Mesenteric fat pad (tissue), 1 donor: ENCODE data around the gene PSENEN. TPM values are rescaled to one million over a fixed set of nuclear protein-coding genes. Genes with fewer than 3 reads are reported as not detected.
"Not testable (repeated sequence)": the region's sequence is repeated elsewhere in the genome, so short reads cannot be mapped to it uniquely, and the experiment has no call there.

Experiments used
- DNase-seq: peaks from one replicate; pipeline ENCODE4 v3.0.0-alpha.2; 2020; ENCODE audit warnings: low spot score
- total RNA-seq: library from RNA; stranded (reverse); fragmentation: NEBNext Ultra II Directional; extraction: Animal tissue kit (Norgen Biotek cat#: 25700); gene quantifications from one replicate; pipeline ENCODE4 v1.2.1, GENCODE V29; 2021
- donor health status: DM: yes; HTN: yes; CAD: no.

The PSENEN gene
- total RNA-seq, 1 donor from 2014 or later: 66.8 TPM

- DNase-seq: no peak
Measured at GRCh38 chr19:35718345-35719041, 27.0 kb upstream of the PSENEN start.

DNA sequence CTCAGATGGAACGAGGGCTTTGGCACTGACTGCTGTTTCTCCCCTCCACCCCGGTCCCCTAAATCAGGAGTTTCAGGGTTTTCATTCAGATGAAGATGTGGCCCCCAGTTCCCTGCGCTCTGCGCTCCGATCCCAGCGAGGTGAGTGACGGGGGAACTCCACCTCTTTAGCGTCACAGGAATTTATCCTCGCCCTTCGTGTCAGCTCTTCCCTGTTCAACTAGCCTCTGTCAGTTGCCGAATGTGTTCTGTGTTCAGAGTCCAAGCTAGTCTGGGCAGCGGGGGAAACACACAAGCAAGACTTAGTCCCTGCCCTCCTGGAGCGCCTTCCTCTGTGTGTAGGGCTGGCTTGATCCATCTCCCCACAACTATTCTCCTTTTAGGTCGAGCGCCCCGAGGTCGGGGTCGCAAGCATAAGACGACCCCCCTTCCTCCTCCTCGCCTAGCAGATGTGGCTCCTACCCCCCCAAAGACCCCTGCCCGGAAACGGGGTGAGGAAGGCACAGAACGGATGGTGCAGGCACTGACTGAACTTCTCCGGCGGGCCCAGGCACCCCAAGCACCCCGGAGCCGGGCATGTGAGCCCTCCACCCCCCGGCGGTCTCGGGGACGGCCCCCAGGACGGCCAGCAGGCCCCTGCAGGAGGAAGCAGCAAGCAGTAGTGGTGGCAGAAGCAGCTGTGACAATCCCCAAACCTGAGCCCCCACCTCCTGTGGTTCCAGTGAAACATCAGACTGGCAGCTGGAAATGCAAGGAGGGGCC is 25.9 kb upstream of the PSENEN start:
- no peak for DNase-seq

DNA sequence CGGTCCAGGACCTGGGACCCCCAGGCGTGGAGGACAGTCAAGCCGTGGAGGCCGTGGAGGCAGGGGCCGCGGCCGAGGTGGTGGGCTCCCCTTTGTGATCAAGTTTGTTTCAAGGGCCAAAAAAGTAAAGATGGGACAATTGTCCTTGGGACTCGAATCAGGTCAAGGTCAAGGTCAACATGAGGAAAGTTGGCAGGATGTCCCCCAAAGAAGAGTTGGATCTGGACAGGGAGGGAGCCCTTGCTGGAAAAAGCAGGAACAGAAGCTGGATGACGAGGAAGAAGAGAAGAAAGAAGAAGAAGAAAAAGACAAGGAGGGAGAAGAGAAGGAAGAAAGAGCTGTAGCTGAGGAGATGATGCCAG is 25.3 kb upstream of the PSENEN start:
- DNase-seq: no peak

GRCh38 chr19:35720648-35721047 is 24.8 kb upstream of the PSENEN start:
- no peak for DNase-seq

- DNase-seq: no peak
Measured at GRCh38 chr19:35721374-35721773, 24.1 kb upstream of the PSENEN start.

DNA sequence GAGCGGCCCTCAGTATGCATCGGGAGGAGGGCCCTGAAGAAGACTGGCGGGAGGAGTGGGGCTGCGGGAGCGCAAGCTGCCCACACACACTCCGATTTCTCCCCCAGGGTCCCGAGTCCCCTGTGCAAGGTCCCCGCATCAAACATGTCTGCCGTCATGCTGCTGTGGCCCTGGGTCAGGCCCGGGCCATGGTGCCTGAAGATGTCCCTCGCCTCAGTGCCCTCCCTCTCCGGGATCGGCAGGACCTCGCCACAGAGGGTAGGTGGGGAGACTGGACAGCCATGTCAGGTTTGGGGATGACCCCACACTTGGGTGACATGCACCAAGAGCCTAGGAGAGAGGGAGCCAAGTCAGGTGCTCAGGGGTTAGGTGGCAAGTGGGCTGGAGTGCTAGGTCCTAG is 23.0 kb upstream of the PSENEN start:
- no peak for DNase-seq

GRCh38 chr19:35722897-35723296 is 22.6 kb upstream of the PSENEN start:
- DNase-seq: no peak

- DNase-seq: no peak
Measured at GRCh38 chr19:35723671-35724070, 21.8 kb upstream of the PSENEN start.

- not testable (repeated sequence) for DNase-seq
Measured at GRCh38 chr19:35724132-35724531, 21.3 kb upstream of the PSENEN start.

DNA sequence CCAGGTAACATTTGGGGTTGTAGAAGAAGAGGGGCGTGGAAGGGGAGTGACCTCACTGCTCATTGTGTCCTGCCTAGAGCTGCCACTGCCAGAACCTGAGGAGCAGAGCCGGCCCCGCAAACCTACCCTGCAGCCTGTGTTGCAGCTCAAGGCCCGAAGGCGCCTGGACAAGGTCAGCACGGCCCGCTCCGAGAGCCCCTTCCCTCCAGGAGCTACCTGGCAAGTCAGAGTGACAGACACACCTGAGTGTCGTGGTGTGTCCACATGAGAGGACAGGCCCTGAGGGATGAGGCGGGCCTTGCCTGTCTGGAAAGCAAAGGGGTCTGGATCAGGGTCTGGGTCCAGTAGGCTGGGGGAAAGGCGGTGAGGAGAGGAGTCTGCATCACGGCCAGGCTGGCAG is 20.9 kb upstream of the PSENEN start:
- no peak for DNase-seq

GRCh38 chr19:35725216-35725861 is 20.1 kb upstream of the PSENEN start:
- DNase-seq: no peak

DNA sequence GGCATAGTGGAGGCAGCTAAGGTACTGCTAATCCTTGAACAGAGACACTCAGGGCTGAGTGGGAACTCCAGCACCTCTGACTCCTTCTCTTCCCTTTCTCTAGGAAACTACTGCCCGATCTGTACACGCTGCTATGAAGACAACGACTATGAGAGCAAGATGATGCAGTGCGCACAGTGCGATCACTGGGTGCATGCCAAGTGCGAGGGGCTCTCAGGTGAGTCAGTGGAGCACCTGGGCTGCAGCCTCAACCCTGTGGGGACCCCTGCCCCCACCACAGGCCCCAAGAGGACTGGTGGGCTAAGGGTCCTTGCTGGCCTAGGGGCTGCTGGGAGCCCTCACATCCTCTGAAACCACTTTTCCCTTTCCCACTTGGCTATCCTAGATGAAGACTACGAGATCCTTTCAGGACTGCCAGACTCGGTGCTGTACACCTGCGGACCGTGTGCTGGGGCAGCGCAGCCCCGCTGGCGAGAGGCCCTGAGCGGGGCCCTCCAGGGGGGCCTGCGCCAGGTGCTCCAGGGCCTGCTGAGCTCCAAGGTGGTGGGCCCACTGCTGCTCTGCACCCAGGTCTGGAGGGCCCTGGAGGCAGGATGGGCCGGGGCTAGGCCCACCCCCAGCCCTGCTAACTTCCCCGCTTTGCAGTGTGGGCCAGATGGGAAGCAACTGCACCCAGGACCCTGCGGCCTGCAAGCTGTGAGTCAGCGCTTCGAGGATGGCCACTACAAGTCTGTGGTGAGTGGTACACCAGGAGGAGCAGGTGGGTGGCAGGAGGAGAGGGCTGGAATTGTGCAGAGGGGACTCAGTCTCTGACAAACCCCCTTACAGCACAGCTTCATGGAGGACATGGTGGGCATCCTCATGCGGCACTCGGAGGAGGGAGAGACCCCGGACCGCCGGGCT is 18.1 kb upstream of the PSENEN start:
- DNase-seq: no peak

GRCh38 chr19:35727956-35728706 is 17.3 kb upstream of the PSENEN start:
- no peak for DNase-seq

GRCh38 chr19:35729021-35729420 is 16.4 kb upstream of the PSENEN start:
- DNase-seq: no peak

DNA sequence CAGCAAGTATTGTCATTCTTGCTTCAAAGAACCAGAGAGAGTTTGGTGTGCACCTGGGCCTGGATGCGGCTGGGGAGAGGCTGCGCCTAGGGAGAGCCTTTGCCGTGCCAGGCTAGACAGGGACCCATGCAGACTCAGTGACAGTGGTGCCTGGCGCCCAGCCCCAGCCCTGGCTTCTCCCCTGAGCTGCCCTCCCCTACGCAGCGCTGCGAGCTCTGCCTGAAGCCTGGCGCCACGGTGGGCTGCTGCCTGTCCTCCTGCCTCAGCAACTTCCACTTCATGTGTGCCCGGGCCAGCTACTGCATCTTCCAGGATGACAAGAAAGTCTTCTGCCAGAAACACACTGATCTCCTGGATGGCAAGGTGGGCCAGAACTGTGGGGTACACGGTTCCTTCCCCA is 15.7 kb upstream of the PSENEN start:
- DNase-seq: no peak

DNA sequence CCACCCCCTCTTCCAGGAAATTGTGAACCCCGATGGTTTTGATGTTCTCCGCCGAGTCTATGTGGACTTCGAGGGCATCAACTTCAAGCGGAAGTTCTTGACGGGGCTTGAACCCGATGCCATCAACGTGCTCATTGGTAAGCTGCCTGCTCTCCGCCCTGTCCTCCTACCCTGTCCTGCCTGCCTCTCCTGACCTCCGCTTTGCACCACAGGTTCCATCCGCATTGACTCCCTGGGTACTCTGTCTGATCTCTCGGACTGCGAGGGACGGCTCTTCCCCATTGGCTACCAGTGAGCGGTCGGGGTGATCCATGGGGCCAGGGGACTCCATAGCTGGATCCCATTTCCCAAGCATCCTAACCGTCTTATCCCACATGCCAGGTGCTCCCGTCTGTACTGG is 15.1 kb upstream of the PSENEN start:
- DNase-seq: no peak

DNA sequence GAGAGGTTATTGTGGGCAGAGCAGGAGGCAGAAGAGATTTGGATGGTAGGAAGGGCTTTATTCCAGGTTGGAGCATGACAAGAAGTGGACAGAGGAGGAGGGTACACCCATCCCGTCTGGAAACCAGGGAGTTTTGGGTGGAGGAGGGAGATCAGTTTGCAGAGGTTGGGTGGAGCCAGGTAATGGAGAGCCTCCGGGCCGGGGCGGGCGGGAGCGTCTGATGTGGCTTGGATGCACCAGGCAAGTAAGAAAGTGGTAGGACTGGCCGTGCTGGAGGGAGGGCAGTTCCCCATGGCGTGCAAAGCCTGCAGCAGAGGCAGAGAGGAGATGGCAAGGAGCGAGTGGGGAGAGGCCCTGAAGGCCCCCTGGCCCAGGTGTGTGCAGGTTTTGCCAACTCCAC is 14.1 kb upstream of the PSENEN start:
- DNase-seq: no peak

DNA sequence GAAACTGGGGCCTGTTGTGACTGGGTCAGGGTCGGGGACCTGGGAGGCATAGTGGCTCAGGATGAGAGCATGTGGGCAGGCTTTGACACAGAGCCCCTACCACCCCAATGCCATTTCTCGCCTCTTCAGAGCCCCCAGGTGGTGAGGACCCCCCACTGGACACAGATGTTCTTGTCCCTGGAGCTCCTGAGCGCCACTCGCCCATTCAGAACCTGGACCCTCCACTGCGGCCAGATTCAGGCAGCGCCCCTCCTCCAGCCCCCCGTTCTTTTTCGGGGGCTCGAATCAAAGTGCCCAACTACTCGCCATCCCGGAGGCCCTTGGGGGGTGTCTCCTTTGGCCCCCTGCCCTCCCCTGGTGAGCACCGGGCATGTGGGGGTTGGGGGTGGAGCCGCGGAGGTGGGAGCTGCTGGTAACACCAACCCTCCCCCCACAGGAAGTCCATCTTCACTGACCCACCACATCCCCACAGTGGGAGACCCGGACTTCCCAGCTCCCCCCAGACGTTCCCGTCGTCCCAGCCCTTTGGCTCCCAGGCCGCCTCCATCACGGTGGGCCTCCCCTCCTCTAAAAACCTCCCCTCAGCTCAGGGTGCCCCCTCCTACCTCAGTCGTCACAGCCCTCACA is 13.6 kb upstream of the PSENEN start:
- DNase-seq: no peak

DNA sequence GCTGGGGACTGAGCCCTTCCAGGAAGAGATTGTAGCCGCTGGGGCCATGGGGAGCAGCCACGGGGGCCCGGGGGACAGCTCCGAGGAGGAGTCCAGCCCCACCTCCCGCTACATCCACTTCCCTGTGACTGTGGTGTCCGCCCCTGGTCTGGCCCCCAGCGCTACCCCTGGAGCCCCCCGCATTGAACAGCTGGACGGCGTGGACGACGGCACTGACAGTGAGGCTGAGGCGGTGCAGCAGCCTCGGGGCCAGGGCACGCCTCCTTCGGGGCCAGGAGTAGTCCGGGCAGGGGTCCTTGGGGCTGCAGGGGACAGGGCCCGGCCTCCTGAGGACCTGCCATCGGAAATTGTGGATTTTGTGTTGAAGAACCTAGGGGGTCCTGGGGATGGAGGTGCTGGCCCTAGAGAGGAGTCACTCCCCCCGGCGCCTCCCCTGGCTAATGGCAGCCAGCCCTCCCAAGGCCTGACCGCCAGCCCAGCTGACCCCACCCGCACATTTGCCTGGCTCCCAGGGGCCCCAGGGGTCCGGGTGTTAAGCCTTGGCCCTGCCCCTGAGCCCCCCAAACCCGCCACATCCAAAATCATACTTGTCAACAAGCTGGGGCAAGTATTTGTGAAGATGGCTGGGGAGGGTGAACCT is 12.8 kb upstream of the PSENEN start:
- DNase-seq: no peak
